Transverse colon (tissue), 4 donors: ENCODE results near the gene SLFNL1. TPM values are rescaled to one million over a fixed set of nuclear protein-coding genes. Genes with fewer than 3 reads are reported as not detected.

Source experiments
- DNase-seq: peaks from one replicate; pipeline ENCODE4 v3.0.0-alpha.2; 2019
- H3K27ac ChIP-seq, 4 donors: fragments of 200-600 bp; sonication (generic); 2 replicates each; pipeline ENCODE4 v1.5.1; 2016 to 2018; ENCODE audit warnings: inconsistent platforms in 4 of 4
- H3K27me3 ChIP-seq: fragments of 200-600 bp; sonication (generic); 2 replicates; pipeline ENCODE4 v1.5.1; 2017; ENCODE audit warnings: inconsistent platforms
- H3K36me3 ChIP-seq, 4 donors: fragments of 200-600 bp; sonication (generic); 2 replicates each; pipeline ENCODE4 v1.5.1; 2017 to 2019; ENCODE audit warnings: inconsistent platforms in 4 of 4
- H3K4me1 ChIP-seq, 4 donors: fragments of 200-600 bp; sonication (generic); 2 replicates each; pipeline ENCODE4 v1.5.1; 2017 to 2020; ENCODE audit warnings: inconsistent platforms in 4 of 4
- H3K4me3 ChIP-seq, 4 donors: fragments of 200-600 bp; sonication (generic); 1 replicate in 1 of 4; 2 replicates in 3 of 4; pipeline versions ENCODE4 v1.5.1 to v1.6.1; 2017 to 2019; ENCODE audit warnings: inconsistent platforms in 4 of 4
- H3K9me3 ChIP-seq, 2 donors: fragments of 200-600 bp; sonication (generic); 2 replicates each; pipeline ENCODE4 v1.5.1; 2017 to 2019; ENCODE audit warnings: inconsistent platforms in 2 of 2
- CTCF ChIP-seq, 5 experiments: fragments of 200-600 bp in 3 of 5; fragments of 450-650 bp in 2 of 5; sonication (generic) in 3 of 5; IDR thresholded peaks; 1 replicate in 2 of 5; 2 replicates in 3 of 5; pipeline ENCODE4 v1.5.1; 2016 to 2017; ENCODE audit warnings: antibody characterized with exemption in 5 of 5, inconsistent platforms in 3 of 5, mild to moderate bottlenecking in 2 of 5, moderate library complexity in 1 of 5
- EP300 ChIP-seq: sonication (generic); formaldehyde crosslinking; IDR thresholded peaks from one replicate; pipeline ENCODE4 v1.6.1; 2017; ENCODE audit warnings: antibody characterized with exemption, low read depth
- POLR2A ChIP-seq: fragments of 450-650 bp; IDR thresholded peaks from one replicate; pipeline ENCODE4 v1.6.1; 2016; ENCODE audit warnings: antibody characterized with exemption, mild to moderate bottlenecking, moderate library complexity
- POLR2AphosphoS5 ChIP-seq, 3 donors: sonication (generic); formaldehyde crosslinking; IDR thresholded peaks; one replicate each; pipeline ENCODE4 v1.6.1; 2016; ENCODE audit warnings: antibody characterized with exemption in 3 of 3
- WGBS, 2 donors: methylation state at CpG; one replicate each; pipeline ENCODE4 v1.1.5; 2018; ENCODE audit warnings: low coverage in 1 of 2; 5-methylcytosine and 5-hydroxymethylcytosine counted together
- in situ Hi-C, 4 donors: fragments of 200-750 bp; cut with MboI; loops; one replicate each; pipeline versions ENCODE4 v1.15.0 to v1.15.1; 2017; ENCODE audit warnings: low sequenced_read_pairs in 3 of 4, low pct_ligation_motif_present in 1 of 4, low pct_unique_long_range_greater_than_20kb in 1 of 4
- intact Hi-C: fragments of 100-400 bp; cut with DNase I; formaldehyde crosslinking; loops from one replicate; pipeline ENCODE4 v1.15.1; 2023; ENCODE audit warnings: low total_unique reads
- total RNA-seq, 4 donors: library from RNA; depleted of rRNA; stranded (reverse); fragments of >200 nt; gene quantifications; one replicate each; pipeline ENCODE4 v1.1.0, GENCODE V29; 2016

Gene SLFNL1
- total RNA-seq, 4 donors from 2014 or later = 0.55 to 3.0 (median 1.3) TPM; not detected in 1

- intact Hi-C loops (no loop called here), in situ Hi-C loops (loop anchor here in 1 of 4 donors (25.0 kb wide), 1 partner anchor 211 kb away; the partner anchor contains the start of gene SCMH1)
- no peaks in the 10 kb centered on the region for H3K4me1 ChIP-seq
- H3K36me3 ChIP-seq = peaks cover 0 to 4% (median 0%) of the 10 kb centered on the region in 4 donors
- no peaks in the 10 kb centered on the region for H3K9me3 ChIP-seq
- 94% methylated on average over 4 of the region's 4 CpGs; no CpG with 5 or more reads in 1 of the 2 donors for WGBS, 2 donors
- no peak for TF ChIP-seq POLR2AphosphoS5 (IDR thresholded peaks at IDR 0.05)
- TF ChIP-seq POLR2A = no peak
- TF ChIP-seq CTCF (IDR thresholded peaks at IDR 0.05) = no peak
- TF ChIP-seq EP300 = no peak
- H3K27me3 ChIP-seq = no peaks in the 10 kb centered on the region
- no peak for DNase-seq
- H3K27ac ChIP-seq = no peak overlapping the region
- no peak overlapping the region for H3K4me3 ChIP-seq
Observed at GRCh38 chr1:41025979-41026819, 4.7 kb upstream of the SLFNL1 start.

GRCh38 chr1:41024953-41025352 lies 3.4 kb upstream of the SLFNL1 start:
- no peaks in the 10 kb centered on the region for H3K27me3 ChIP-seq
- 60 to 88% methylated on average over 1 to 2 of the region's 2 CpGs for WGBS, 2 donors
- no peak overlapping the region for H3K4me3 ChIP-seq
- DNase-seq = no peak
- H3K27ac ChIP-seq = no peak overlapping the region
- no peak for TF ChIP-seq POLR2AphosphoS5 (IDR thresholded peaks at IDR 0.05)
- no peak for TF ChIP-seq EP300
- no peak for TF ChIP-seq CTCF (IDR thresholded peaks at IDR 0.05)
- no peak for TF ChIP-seq POLR2A
- in situ Hi-C loops = loop anchor here in 1 of 4 donors (25.0 kb wide), 1 partner anchor 212 kb away; the partner anchor contains the start of gene SCMH1
- no peaks in the 10 kb centered on the region for H3K9me3 ChIP-seq
- H3K36me3 ChIP-seq = peaks cover 0 to 4% (median 0%) of the 10 kb centered on the region in 4 donors
- peaks cover 0 to 7% (median 3%) of the 10 kb centered on the region in 4 donors for H3K4me1 ChIP-seq
- intact Hi-C loops = no loop called here

- H3K9me3 ChIP-seq = no peaks in the 10 kb centered on the region
- H3K4me3 ChIP-seq = no peak overlapping the region
- DNase-seq = no peak
- intact Hi-C loops (no loop called here), in situ Hi-C loops (no loop called here)
- H3K36me3 ChIP-seq = peaks cover 0 to 4% (median 0%) of the 10 kb centered on the region in 4 donors
- peaks cover 0 to 7% (median 3%) of the 10 kb centered on the region in 4 donors for H3K4me1 ChIP-seq
- no peaks in the 10 kb centered on the region for H3K27me3 ChIP-seq
- no peak for TF ChIP-seq CTCF (IDR thresholded peaks at IDR 0.05)
- no peak for TF ChIP-seq POLR2A
- TF ChIP-seq POLR2AphosphoS5 (IDR thresholded peaks at IDR 0.05) = no peak
- no peak for TF ChIP-seq EP300
- 98% methylated on average over 5 of the region's 5 CpGs; no CpG with 5 or more reads in 1 of the 2 donors for WGBS, 2 donors
- no peak overlapping the region for H3K27ac ChIP-seq
Observed at GRCh38 chr1:41023279-41023990, 1.9 kb upstream of the SLFNL1 start.

GRCh38 chr1:41022424-41022823 lies 899 bp upstream of the SLFNL1 start:
- no peaks in the 10 kb centered on the region for H3K36me3 ChIP-seq
- 92% methylated on average over 10 of the region's 10 CpGs; no CpG with 5 or more reads in 1 of the 2 donors for WGBS, 2 donors
- intact Hi-C loops = no loop called here

More at GRCh38 chr1:41022424-41022823, 899 bp upstream of the SLFNL1 start:
- in situ Hi-C loops = no loop called here
- H3K27me3 ChIP-seq = no peaks in the 10 kb centered on the region
- peaks cover 0 to 7% (median 3%) of the 10 kb centered on the region in 4 donors for H3K4me1 ChIP-seq
- TF ChIP-seq EP300 = no peak
- no peak for TF ChIP-seq CTCF (IDR thresholded peaks at IDR 0.05)
- TF ChIP-seq POLR2AphosphoS5 (IDR thresholded peaks at IDR 0.05) = no peak
- TF ChIP-seq POLR2A = no peak
- DNase-seq = no peak
- no peak overlapping the region for H3K4me3 ChIP-seq
- no peaks in the 10 kb centered on the region for H3K9me3 ChIP-seq
- H3K27ac ChIP-seq = no peak overlapping the region
